Keratinocyte (primary cell): ENCODE data around the gene KCNE4. TPM values are rescaled to one million over a fixed set of nuclear protein-coding genes. Genes with fewer than 3 reads are reported as not detected.

ENCODE experiments used
- DNase-seq: peaks from one replicate; pipeline ENCODE4 v3.0.0-alpha.2; 2011; ENCODE audit warnings: low read depth, missing footprints, low spot score
- FAIRE-seq: peaks from 2 replicates; lab custom pipeline; 2011; peaks lifted over from hg19 to GRCh38; lab: Jason Lieb, UNC
- H2AFZ ChIP-seq: 2 replicates; pipeline ENCODE4 v1.6.0; 2012; ENCODE audit warnings: low read length, control low read depth, inconsistent platforms; ENCODE audit not compliant: control insufficient read depth
- H3K27ac ChIP-seq: 2 replicates; pipeline ENCODE4 v1.5.1; 2011; ENCODE audit warnings: low read length; ENCODE audit not compliant: control insufficient read depth, insufficient read depth
- H3K27me3 ChIP-seq: 3 replicates; pipeline ENCODE4 v1.6.0; 2011; ENCODE audit warnings: low read length; ENCODE audit not compliant: control insufficient read depth, insufficient read depth; ENCODE audit errors: extremely low read depth
- H3K36me3 ChIP-seq, 2 experiments: 2 replicates in 1 of 2; 3 replicates in 1 of 2; pipeline ENCODE4 v1.5.1; 2011; ENCODE audit warnings: low read length in 2 of 2, mild to moderate bottlenecking in 1 of 2; ENCODE audit not compliant: control insufficient read depth in 2 of 2, insufficient read depth in 2 of 2; ENCODE audit errors: extremely low read depth in 1 of 2
- H3K4me1 ChIP-seq: 3 replicates; pipeline ENCODE4 v1.5.1; 2011; ENCODE audit warnings: low read length; ENCODE audit not compliant: control insufficient read depth, insufficient read depth; ENCODE audit errors: extremely low read depth
- H3K4me2 ChIP-seq: 3 replicates; pipeline ENCODE4 v1.6.0; 2011; ENCODE audit warnings: low read depth, low read length; ENCODE audit not compliant: control insufficient read depth, insufficient read depth; ENCODE audit errors: extremely low read depth
- H3K4me3 ChIP-seq, 3 experiments: fragments of 200-600 bp in 1 of 3; sonication (generic) in 1 of 3; 2 replicates in 2 of 3; 3 replicates in 1 of 3; pipeline ENCODE4 v1.5.1; 2011 to 2016; ENCODE audit warnings: low read length in 3 of 3, mild to moderate bottlenecking in 3 of 3, control low read depth in 2 of 3, inconsistent platforms in 1 of 3, low read depth in 1 of 3, mixed read lengths in 1 of 3, mixed run types in 1 of 3, moderate library complexity in 1 of 3; ENCODE audit not compliant: control insufficient read depth in 2 of 3, insufficient read depth in 2 of 3; ENCODE audit errors: extremely low read depth in 1 of 3
- H3K79me2 ChIP-seq: 2 replicates; pipeline ENCODE4 v1.6.0; 2012; ENCODE audit warnings: low read length; ENCODE audit not compliant: control insufficient read depth, insufficient read depth
- H3K9ac ChIP-seq: 3 replicates; pipeline ENCODE4 v1.6.0; 2011; ENCODE audit warnings: low read length; ENCODE audit not compliant: control insufficient read depth, insufficient read depth; ENCODE audit errors: extremely low read depth
- H3K9me1 ChIP-seq: 3 replicates; pipeline ENCODE4 v1.6.0; 2011; ENCODE audit warnings: low read length; ENCODE audit not compliant: control insufficient read depth, insufficient read depth; ENCODE audit errors: extremely low read depth
- H3K9me3 ChIP-seq: 2 replicates; pipeline ENCODE4 v1.5.1; 2012; ENCODE audit warnings: low read depth, low read length; ENCODE audit not compliant: control insufficient read depth
- H4K20me1 ChIP-seq: 3 replicates; pipeline ENCODE4 v1.6.0; 2011; ENCODE audit warnings: low read length; ENCODE audit not compliant: control insufficient read depth, insufficient read depth; ENCODE audit errors: extremely low read depth
- EZH2 ChIP-seq: IDR thresholded peaks from one replicate; pipeline ENCODE4 v1.6.1; 2012; ENCODE audit warnings: inconsistent platforms, mild to moderate bottlenecking, low read length, moderate library complexity
- dilution Hi-C: fragments of 300-500 bp; cut with MboI; formaldehyde crosslinking; loops from one replicate; pipeline ENCODE4 v1.7.0; 2020; ENCODE audit warnings: low sequenced_read_pairs; ENCODE audit not compliant: extremely low pct_ligation_motif_present
- polyA plus RNA-seq, 5 experiments: library from polyadenylated mRNA; depleted of rRNA in 3 of 5; stranded (reverse) in 3 of 5; stranded (forward) in 1 of 5; unstranded in 1 of 5; fragments of >200 nt; gene quantifications; 1 replicate in 1 of 5; 2 replicates in 3 of 5; 3 replicates in 1 of 5; pipeline versions ENCODE4 v1.2.1 to v1.2.3, GENCODE V29; 2011 to 2012; ENCODE audit warnings: missing spikeins in 2 of 5, low read depth in 1 of 5, low replicate concordance in 1 of 5
- TF ChIP-seq, protein P1 (sequence below), 3 experiments: IDR thresholded peaks in 1 of 3; conservative IDR thresholded peaks in 1 of 3; optimal IDR thresholded peaks in 1 of 3; 2 replicates in 2 of 3; 3 replicates in 1 of 3; pipeline versions ENCODE3 to v1.5.1; 2011; ENCODE audit warnings: low read length in 3 of 3, mild to moderate bottlenecking in 3 of 3, moderate library complexity in 2 of 3, control low read depth in 1 of 3, inconsistent platforms in 1 of 3; ENCODE audit not compliant: insufficient read depth in 2 of 3; ENCODE audit errors: extremely low read depth in 1 of 3

The KCNE4 gene
- polyA plus RNA-seq, 1 donor (not counting 4 experiments of a cell fraction or from before 2014, with no cell fraction given) = 0.13 TPM

DNA sequence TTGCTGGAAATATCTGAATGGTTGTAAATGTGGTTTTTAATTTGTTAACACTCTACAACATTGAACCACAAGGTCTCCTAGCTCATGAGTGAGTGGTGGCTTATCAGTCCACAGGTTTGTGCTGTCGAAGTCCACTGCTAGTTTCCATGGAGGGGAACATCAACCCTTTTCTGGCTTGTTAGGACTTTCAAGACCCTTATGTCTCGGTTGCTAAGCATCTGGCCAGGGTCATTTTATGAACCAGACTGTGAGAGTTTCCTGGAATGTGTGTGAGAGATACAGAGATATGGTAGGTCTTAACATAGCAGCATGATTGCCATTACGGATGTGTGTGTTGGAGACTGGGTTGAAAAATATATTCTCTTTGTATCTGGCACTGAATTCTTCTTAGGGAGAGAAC is 36.9 kb downstream of the KCNE4 start:
- Histone ChIP-seq H3K36me3 (no peaks in the 10 kb centered on the region), H3K9me3 (no peaks in the 10 kb centered on the region), H3K4me1 (peaks cover 14% of the 10 kb centered on the region), H2AFZ (no peak overlapping the region), H3K27ac (no peak overlapping the region), H3K9ac (no peak overlapping the region), H4K20me1 (no peaks in the 10 kb centered on the region), H3K27me3 (no peaks in the 10 kb centered on the region), H3K4me2 (no peak overlapping the region), H3K4me3 (no peak overlapping the region), H3K9me1 (no peaks in the 10 kb centered on the region), H3K79me2 (no peaks in the 10 kb centered on the region)
- TF ChIP-seq EZH2 = no peak
- FAIRE-seq (no peak), DNase-seq (no peak)
- dilution Hi-C loops = no loop called here

DNA sequence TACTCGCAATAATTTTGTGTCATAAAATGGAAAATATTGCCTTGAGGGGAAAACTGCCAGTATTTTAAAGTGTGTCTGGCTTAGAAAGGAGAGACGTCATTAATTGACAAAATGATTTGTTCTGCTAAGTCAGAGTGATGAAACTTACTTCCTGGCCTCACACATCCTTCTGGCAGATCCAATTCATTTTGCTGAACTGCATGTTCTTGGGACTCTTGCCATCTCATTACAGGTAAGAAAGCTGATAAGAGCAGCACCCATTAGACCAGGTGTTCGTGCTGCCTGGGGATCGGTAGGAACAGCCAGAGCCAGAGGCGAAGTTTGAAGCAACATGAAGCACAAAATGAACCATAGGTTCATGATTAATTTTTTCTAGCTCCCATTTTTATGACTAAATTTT is 38.0 kb downstream of the KCNE4 start:
- no peak for DNase-seq
- TF ChIP-seq, protein P1, sequence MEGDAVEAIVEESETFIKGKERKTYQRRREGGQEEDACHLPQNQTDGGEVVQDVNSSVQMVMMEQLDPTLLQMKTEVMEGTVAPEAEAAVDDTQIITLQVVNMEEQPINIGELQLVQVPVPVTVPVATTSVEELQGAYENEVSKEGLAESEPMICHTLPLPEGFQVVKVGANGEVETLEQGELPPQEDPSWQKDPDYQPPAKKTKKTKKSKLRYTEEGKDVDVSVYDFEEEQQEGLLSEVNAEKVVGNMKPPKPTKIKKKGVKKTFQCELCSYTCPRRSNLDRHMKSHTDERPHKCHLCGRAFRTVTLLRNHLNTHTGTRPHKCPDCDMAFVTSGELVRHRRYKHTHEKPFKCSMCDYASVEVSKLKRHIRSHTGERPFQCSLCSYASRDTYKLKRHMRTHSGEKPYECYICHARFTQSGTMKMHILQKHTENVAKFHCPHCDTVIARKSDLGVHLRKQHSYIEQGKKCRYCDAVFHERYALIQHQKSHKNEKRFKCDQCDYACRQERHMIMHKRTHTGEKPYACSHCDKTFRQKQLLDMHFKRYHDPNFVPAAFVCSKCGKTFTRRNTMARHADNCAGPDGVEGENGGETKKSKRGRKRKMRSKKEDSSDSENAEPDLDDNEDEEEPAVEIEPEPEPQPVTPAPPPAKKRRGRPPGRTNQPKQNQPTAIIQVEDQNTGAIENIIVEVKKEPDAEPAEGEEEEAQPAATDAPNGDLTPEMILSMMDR (optimal IDR thresholded peaks at IDR 0.05 in 1 of 3, IDR thresholded peaks at IDR 0.05 in 1 of 3, conservative IDR thresholded peaks at IDR 0.05 in 1 of 3; ENCODE audit: extremely low read depth in 1 of 3, insufficient read depth in 2 of 3, low read length in 3 of 3) = no peak
- no peak for TF ChIP-seq EZH2

More for the DNA sequence above, 38.0 kb downstream of the KCNE4 start:
- Histone ChIP-seq H3K4me3 (no peak overlapping the region), H3K4me1 (peaks cover 14% of the 10 kb centered on the region), H2AFZ (peak overlapping the region; percentile 13), H3K79me2 (no peaks in the 10 kb centered on the region), H3K36me3 (no peaks in the 10 kb centered on the region), H4K20me1 (no peaks in the 10 kb centered on the region), H3K9me1 (no peaks in the 10 kb centered on the region), H3K4me2 (peak overlapping the region; percentile 23), H3K9me3 (no peaks in the 10 kb centered on the region), H3K27ac (no peak overlapping the region), H3K9ac (no peak overlapping the region), H3K27me3 (no peaks in the 10 kb centered on the region)
- dilution Hi-C loops = no loop called here
- no peak for FAIRE-seq
